GM12872 (cell line): ENCODE measurements around the gene FAM83E.

ENCODE experiments used
- CTCF ChIP-seq: IDR thresholded peaks from 3 replicates; pipeline ENCODE4 v1.5.1; 2011; ENCODE audit warnings: low read depth, mild to moderate bottlenecking, low read length, moderate library complexity; ENCODE audit not compliant: insufficient read depth

FAM83E gene

GRCh38 chr19:48637948-48638830 is 23.3 kb upstream of the FAM83E start:
- no peak for TF ChIP-seq CTCF

DNA sequence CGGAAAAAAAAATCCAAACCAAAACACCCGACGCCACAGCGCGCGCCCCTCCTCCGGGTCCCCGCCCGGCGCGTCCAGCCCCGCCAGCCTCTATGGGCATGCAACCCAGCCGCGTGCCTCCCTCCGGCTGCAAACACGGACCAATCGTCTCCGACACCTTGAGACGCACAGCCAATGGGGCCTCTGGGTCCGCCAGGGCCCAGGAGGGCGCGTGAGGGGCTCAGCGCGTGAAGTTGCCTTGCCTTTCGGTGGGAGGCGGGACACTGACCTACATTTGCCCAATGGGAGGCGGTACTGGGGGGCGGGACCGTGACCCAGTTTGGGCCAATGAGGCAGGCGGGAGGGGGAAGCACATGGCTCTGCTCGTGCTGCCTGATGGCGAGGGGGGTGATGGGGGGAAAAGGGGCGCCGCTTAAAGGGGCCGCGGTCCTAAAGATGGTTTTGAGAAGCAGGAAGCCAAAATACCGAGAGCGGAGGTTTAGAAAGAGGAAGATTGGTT is 22.6 kb upstream of the FAM83E start:
- TF ChIP-seq CTCF: no peak

- peak; percentile 26; the same call in 2 of the 3 replicates for TF ChIP-seq CTCF
These were observed 22.1 kb upstream of the FAM83E start, which contains the start of gene DBP for GRCh38 chr19:48636859-48637448. DBP (minus strand) TSS chr19:48637379; CDS start chr19:48636994, 385 bp downstream.

DNA sequence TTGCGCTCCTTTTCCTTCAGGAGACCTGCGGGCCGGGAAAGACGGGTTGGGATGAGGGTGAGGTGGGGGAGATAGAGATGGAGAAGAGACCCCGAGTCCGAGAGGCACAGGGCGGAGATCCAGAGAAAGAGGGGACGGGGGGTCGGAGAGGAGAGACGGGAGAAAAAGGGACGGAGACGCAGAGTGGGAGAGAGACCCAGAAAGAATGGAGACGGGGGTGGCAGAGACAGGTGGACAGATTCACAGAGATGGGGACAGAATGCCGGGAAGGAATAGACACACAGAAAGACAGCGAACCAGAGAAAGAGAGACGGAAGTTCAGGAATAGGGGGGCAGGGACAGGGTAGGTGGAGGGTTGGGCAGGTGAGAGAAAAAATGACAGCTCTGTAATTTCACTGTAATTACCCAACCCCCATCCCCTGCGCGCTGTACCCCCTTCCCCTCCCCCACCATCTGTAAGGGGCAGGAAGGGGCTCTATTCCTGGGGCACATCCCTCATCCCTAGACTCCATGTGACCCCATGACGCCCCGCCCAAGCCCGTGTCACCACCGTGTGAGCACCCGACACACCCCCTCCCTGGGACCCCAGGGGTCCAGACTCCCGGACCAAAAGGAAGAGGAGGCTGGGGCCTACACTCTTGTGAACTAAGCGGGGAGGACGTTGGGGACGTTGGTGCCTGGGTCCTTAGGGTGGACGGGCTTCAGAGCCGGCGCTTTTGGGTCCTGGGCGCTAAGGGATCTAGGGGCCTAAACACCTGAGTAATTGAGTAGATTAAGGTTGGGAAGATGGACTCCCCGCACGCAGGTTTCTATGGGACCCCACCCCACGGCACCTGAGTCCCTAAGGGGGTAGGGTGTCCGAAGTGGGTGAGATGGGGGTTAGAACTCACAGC is 21.3 kb upstream of the FAM83E start:
- TF ChIP-seq CTCF: no peak

DNA sequence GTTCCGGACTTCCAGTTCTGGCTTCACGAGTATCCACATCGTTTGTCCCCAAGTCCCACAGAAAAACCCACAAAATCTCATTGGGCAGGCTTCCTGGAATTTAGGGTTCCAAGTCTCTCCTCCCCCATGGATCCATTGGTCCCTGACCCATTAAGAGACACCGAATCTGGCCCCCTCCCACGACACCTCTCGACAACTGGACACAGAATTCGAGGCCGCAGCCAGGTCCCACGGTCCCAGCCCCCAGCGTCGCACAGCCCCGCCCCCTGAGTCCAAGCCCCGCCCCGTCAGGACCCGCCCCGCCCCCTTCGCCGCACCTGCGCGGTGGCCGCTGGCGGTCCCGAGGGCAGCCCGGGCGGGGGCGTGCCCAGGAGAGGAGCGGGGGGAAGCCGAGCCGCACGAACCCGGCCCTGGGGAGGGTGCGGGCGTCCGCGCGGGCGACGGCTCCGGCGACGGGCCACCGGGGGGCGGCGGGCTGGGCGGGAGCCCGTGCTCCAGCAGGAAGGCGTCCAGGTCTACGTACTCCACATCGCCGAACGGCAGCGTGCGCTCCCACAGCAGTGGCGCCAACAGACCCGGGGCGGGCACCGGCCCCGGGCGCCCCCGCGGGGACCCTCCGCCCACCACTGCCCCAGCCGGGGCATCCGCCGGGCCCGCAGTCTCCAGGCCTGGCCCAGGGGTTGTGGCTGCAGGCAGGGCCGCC is 20.5 kb upstream of the FAM83E start:
- no peak for TF ChIP-seq CTCF

DNA sequence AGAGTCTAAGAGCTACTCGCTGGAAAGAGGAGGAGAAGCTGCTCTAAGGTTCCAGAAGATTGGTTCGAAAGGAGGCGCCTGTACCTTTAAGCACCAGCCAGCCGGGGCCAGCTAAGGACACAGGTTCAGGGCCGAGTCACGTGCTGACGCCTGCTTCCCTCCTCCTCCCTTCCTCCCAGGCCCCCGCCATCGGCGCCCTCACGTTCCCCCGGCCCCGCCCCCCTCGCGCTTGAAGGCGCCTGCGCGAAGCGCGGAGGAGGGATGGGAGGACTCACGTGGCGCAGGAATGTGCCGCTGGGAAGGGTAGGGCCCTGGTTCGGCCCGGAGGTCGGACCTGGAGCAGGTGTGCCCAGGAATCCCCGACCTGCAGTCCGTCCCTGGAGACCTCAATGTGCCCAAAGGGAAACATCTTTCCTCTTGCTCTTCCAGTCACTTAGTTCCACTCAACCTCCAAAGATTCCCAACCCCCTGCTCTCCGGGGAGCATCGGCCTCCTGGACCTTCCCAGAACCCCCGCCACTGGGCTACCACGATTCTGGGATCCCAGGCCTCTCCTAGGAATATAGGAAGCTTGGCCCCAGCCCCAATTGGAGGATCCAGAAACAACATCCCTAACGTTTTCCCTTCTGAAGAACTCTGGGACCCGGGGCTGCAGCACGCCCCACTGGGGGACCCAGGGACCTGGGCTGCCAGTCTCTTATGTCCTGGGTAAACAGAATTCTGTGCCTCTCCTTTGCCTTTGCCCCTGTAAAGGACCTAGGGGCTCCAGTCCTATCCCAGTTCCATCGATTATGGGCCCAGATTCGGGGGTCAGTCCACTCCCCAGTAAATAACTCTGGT is 19.8 kb upstream of the FAM83E start:
- TF ChIP-seq CTCF: no peak
